HepG2 (cell line): ENCODE results near the gene ZBTB46. TPM values are rescaled to one million over a fixed set of nuclear protein-coding genes. Genes with fewer than 3 reads are reported as not detected.

Source experiments
- AGO2 ChIP-seq: fragments of 200-400 bp; formaldehyde crosslinking; optimal IDR thresholded peaks from 2 replicates; pipeline ENCODE3; 2017; ENCODE audit warnings: mild to moderate bottlenecking, low read depth, low read length, moderate library complexity
- HES4 ChIP-seq: sonication (generic); formaldehyde crosslinking; IDR thresholded peaks from 2 replicates; pipeline ENCODE4 v1.9.0; 2021; ENCODE audit warnings: mild to moderate bottlenecking, missing genetic modification reagents, borderline replicate concordance
- HNF4A ChIP-seq: sonication (generic); formaldehyde crosslinking; IDR thresholded peaks from 2 replicates; pipeline ENCODE4 v1.4.0; 2020; ENCODE audit warnings: missing genetic modification reagents
- MATR3 ChIP-seq: sonication (generic); formaldehyde crosslinking; IDR thresholded peaks from 2 replicates; pipeline ENCODE4 v1.4.0; 2020; ENCODE audit warnings: missing genetic modification reagents
- SALL1 ChIP-seq: sonication (generic); formaldehyde crosslinking; IDR thresholded peaks from 2 replicates; pipeline ENCODE4 v1.8.0; 2022; ENCODE audit warnings: mild to moderate bottlenecking, missing genetic modification reagents
- TAF15 ChIP-seq: fragments of 200-400 bp; formaldehyde crosslinking; IDR thresholded peaks from one replicate; pipeline ENCODE4 v1.6.1; 2018; ENCODE audit warnings: mild to moderate bottlenecking, low read depth, low read length; ENCODE audit not compliant: poor library complexity, severe bottlenecking
- ZNF232 ChIP-seq: sonication (generic); formaldehyde crosslinking; IDR thresholded peaks from 2 replicates; pipeline ENCODE4 v1.4.0; 2020; ENCODE audit warnings: missing genetic modification reagents, borderline replicate concordance
- ZNF547 ChIP-seq: sonication (generic); formaldehyde crosslinking; IDR thresholded peaks from 2 replicates; pipeline ENCODE4 v1.5.1; 2020; ENCODE audit warnings: mild to moderate bottlenecking, missing genetic modification reagents
- ZNF777 ChIP-seq: sonication (generic); formaldehyde crosslinking; IDR thresholded peaks from 2 replicates; pipeline ENCODE4 v1.4.0; 2020; ENCODE audit warnings: missing genetic modification reagents
- polyA plus RNA-seq, 8 experiments: library from polyadenylated mRNA; depleted of rRNA in 3 of 8; stranded (reverse) in 7 of 8; unstranded in 1 of 8; fragments of >200 nt; fragmentation: Illumina TruSeq in 4 of 8; extraction: Trizol in 4 of 8; gene quantifications; 2 replicates each; pipeline versions ENCODE4 v1.2.1 to v1.2.3, GENCODE V29; 2011 to 2016; ENCODE audit warnings: low read depth in 4 of 8, missing spikeins in 1 of 8, mixed read lengths in 1 of 8; ENCODE audit not compliant: insufficient read depth in 1 of 8
- total RNA-seq, 5 experiments: library from RNA; depleted of rRNA; stranded (reverse); fragments of >200 nt; fragmentation: Illumina TruSeq; extraction: Trizol; gene quantifications; 2 replicates each; pipeline ENCODE4 v1.2.3, GENCODE V29; 2016; ENCODE audit warnings: low read depth in 1 of 5
- TF ChIP-seq, protein P1 (sequence below): sonication (generic); formaldehyde crosslinking; IDR thresholded peaks from 2 replicates; pipeline ENCODE4 v1.5.0; 2020; ENCODE audit warnings: mild to moderate bottlenecking, missing genetic modification reagents, borderline replicate concordance
- TF ChIP-seq, protein P2 (sequence below): sonication (generic); formaldehyde crosslinking; IDR thresholded peaks from 2 replicates; pipeline ENCODE4 v1.5.0; 2020; ENCODE audit warnings: missing genetic modification reagents
- TF ChIP-seq, protein P3 (sequence below): sonication (generic); formaldehyde crosslinking; IDR thresholded peaks from 2 replicates; pipeline ENCODE4 v1.5.0; 2020; ENCODE audit warnings: missing genetic modification reagents
- TF ChIP-seq, protein P4 (sequence below): sonication (generic); formaldehyde crosslinking; IDR thresholded peaks from 2 replicates; pipeline ENCODE4 v1.4.0; 2020; ENCODE audit warnings: missing genetic modification reagents
- TF ChIP-seq, protein P5 (sequence below): sonication (generic); formaldehyde crosslinking; IDR thresholded peaks from 2 replicates; pipeline ENCODE4 v1.5.0; 2020; ENCODE audit warnings: mild to moderate bottlenecking, missing genetic modification reagents

Gene ZBTB46
- total and polyA plus RNA-seq, 2 of the 13 experiments (the other 11 are each of a cell fraction or from before 2014, with no cell fraction given) = 1.6 to 13.5 TPM

DNA sequence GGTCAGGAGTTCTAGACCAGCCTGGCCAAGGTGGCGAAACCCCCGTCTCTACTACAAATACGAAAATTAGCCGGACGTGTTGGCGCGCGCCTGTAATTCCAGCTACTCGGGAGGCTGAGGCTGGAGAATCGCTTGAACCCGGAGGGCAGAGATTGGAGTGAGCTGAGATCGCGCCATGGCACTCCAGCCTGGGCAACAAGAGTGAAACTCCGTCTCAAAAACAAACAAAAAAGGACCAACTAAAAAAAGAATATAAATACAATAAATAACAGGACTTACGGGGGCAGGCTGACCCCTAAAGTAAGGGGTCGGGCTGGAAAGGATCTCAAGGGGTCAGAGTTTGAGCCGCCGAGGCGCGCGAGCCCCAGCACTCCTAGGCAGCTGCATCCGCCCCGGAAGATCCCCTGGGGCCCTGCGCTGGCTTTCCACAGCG is 33.5 kb upstream of the ZBTB46 start (continued):
- TF ChIP-seq, protein P1, sequence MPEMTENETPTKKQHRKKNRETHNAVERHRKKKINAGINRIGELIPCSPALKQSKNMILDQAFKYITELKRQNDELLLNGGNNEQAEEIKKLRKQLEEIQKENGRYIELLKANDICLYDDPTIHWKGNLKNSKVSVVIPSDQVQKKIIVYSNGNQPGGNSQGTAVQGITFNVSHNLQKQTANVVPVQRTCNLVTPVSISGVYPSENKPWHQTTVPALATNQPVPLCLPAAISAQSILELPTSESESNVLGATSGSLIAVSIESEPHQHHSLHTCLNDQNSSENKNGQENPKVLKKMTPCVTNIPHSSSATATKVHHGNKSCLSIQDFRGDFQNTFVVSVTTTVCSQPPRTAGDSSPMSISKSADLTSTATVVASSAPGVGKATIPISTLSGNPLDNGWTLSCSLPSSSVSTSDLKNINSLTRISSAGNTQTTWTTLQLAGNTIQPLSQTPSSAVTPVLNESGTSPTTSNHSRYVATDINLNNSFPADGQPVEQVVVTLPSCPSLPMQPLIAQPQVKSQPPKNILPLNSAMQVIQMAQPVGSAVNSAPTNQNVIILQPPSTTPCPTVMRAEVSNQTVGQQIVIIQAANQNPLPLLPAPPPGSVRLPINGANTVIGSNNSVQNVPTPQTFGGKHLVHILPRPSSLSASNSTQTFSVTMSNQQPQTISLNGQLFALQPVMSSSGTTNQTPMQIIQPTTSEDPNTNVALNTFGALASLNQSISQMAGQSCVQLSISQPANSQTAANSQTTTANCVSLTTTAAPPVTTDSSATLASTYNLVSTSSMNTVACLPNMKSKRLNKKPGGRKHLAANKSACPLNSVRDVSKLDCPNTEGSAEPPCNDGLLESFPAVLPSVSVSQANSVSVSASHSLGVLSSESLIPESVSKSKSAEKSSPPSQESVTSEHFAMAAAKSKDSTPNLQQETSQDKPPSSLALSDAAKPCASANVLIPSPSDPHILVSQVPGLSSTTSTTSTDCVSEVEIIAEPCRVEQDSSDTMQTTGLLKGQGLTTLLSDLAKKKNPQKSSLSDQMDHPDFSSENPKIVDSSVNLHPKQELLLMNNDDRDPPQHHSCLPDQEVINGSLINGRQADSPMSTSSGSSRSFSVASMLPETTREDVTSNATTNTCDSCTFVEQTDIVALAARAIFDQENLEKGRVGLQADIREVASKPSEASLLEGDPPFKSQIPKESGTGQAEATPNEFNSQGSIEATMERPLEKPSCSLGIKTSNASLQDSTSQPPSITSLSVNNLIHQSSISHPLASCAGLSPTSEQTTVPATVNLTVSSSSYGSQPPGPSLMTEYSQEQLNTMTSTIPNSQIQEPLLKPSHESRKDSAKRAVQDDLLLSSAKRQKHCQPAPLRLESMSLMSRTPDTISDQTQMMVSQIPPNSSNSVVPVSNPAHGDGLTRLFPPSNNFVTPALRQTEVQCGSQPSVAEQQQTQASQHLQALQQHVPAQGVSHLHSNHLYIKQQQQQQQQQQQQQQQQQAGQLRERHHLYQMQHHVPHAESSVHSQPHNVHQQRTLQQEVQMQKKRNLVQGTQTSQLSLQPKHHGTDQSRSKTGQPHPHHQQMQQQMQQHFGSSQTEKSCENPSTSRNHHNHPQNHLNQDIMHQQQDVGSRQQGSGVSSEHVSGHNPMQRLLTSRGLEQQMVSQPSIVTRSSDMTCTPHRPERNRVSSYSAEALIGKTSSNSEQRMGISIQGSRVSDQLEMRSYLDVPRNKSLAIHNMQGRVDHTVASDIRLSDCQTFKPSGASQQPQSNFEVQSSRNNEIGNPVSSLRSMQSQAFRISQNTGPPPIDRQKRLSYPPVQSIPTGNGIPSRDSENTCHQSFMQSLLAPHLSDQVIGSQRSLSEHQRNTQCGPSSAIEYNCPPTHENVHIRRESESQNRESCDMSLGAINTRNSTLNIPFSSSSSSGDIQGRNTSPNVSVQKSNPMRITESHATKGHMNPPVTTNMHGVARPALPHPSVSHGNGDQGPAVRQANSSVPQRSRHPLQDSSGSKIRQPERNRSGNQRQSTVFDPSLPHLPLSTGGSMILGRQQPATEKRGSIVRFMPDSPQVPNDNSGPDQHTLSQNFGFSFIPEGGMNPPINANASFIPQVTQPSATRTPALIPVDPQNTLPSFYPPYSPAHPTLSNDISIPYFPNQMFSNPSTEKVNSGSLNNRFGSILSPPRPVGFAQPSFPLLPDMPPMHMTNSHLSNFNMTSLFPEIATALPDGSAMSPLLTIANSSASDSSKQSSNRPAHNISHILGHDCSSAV (CRISPR knock-in tag) = no peak; the same call in 1 of the 2 replicates
- TF ChIP-seq ZNF547 (CRISPR knock-in tag) (peak; percentile 1; the same call in 1 of the 2 replicates), ZNF232 (CRISPR knock-in tag) (no peak), TAF15 (no peak), SALL1 (CRISPR knock-in tag) (no peak), MATR3 (no peak), ZNF777 (CRISPR knock-in tag) (peak; percentile 56; the same call in 1 of the 2 replicates), AGO2 (no peak), HES4 (peak; percentile 1; the same call in 1 of the 2 replicates), HNF4A (no peak)
- TF ChIP-seq, protein P2, sequence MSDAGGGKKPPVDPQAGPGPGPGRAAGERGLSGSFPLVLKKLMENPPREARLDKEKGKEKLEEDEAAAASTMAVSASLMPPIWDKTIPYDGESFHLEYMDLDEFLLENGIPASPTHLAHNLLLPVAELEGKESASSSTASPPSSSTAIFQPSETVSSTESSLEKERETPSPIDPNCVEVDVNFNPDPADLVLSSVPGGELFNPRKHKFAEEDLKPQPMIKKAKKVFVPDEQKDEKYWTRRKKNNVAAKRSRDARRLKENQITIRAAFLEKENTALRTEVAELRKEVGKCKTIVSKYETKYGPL (CRISPR knock-in tag) = peak; percentile 45; the same call in 1 of the 2 replicates
- TF ChIP-seq, protein P3, sequence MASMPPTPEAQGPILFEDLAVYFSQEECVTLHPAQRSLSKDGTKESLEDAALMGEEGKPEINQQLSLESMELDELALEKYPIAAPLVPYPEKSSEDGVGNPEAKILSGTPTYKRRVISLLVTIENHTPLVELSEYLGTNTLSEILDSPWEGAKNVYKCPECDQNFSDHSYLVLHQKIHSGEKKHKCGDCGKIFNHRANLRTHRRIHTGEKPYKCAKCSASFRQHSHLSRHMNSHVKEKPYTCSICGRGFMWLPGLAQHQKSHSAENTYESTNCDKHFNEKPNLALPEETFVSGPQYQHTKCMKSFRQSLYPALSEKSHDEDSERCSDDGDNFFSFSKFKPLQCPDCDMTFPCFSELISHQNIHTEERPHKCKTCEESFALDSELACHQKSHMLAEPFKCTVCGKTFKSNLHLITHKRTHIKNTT = no peak
- TF ChIP-seq, protein P4, sequence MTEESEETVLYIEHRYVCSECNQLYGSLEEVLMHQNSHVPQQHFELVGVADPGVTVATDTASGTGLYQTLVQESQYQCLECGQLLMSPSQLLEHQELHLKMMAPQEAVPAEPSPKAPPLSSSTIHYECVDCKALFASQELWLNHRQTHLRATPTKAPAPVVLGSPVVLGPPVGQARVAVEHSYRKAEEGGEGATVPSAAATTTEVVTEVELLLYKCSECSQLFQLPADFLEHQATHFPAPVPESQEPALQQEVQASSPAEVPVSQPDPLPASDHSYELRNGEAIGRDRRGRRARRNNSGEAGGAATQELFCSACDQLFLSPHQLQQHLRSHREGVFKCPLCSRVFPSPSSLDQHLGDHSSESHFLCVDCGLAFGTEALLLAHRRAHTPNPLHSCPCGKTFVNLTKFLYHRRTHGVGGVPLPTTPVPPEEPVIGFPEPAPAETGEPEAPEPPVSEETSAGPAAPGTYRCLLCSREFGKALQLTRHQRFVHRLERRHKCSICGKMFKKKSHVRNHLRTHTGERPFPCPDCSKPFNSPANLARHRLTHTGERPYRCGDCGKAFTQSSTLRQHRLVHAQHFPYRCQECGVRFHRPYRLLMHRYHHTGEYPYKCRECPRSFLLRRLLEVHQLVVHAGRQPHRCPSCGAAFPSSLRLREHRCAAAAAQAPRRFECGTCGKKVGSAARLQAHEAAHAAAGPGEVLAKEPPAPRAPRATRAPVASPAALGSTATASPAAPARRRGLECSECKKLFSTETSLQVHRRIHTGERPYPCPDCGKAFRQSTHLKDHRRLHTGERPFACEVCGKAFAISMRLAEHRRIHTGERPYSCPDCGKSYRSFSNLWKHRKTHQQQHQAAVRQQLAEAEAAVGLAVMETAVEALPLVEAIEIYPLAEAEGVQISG = no peak
- TF ChIP-seq, protein P5, sequence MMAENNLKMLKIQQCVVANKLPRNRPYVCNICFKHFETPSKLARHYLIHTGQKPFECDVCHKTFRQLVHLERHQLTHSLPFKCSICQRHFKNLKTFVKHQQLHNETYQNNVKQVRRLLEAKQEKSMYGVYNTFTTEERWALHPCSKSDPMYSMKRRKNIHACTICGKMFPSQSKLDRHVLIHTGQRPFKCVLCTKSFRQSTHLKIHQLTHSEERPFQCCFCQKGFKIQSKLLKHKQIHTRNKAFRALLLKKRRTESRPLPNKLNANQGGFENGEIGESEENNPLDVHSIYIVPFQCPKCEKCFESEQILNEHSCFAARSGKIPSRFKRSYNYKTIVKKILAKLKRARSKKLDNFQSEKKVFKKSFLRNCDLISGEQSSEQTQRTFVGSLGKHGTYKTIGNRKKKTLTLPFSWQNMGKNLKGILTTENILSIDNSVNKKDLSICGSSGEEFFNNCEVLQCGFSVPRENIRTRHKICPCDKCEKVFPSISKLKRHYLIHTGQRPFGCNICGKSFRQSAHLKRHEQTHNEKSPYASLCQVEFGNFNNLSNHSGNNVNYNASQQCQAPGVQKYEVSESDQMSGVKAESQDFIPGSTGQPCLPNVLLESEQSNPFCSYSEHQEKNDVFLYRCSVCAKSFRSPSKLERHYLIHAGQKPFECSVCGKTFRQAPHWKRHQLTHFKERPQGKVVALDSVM (CRISPR knock-in tag) = peak; percentile 86
